Glomerular visceral epithelial cell (primary cell): ENCODE data around the gene OR6N2.

Experiments used
- DNase-seq: peaks from one replicate; pipeline ENCODE4 v3.0.0-alpha.2; 2016; ENCODE audit errors: extremely low spot score

The OR6N2 gene

DNA sequence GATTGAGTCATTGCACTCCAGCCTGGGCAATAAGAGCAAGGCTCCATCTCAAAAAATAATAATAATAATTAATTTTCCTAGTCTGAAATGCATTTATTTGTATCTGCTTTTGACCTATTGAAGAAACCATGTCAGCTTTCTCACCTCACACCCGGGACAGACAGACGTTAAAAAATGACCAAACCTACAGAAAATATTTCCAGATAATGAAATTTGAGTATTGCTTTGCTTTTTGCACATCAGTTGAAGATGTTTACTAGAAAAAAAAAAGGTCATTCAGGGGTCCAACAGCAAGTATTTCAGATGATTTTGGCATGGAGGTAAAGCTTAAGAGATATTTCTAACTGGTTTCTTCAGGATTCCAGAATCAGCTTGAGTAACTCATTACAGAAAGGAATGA lies 26.6 kb downstream of the OR6N2 start, which contains the start of gene OR6K6:
Gene OR6K6, plus strand, starts transcription at position 301 of the 400 bp plus-strand sequence. CDS start 168 bp downstream, outside the sequence.
- DNase-seq = no peak

- no peak for DNase-seq
These were observed 28.8 kb downstream of the OR6N2 start for GRCh38 chr1:158752155-158752712.

DNA sequence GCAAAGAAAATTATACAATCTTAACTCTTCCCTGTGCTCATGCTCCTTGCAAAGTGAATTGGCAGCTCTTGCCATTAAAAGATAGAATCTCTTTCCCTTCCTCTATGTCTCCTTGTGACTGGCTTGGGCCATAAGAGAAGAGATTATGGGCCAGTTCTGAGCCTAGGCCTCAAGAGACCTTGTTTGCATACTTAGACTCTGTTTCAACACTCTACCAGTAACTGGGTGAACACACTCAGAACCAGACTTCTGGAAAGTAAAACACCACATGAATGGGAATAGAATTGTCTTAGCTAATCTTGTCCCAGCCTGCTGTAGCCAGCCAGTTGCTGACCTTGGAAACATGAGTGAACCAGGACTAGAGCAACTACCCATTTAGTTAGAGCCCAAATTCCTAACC lies 45.2 kb downstream of the OR6N2 start:
- DNase-seq = no peak

DNA sequence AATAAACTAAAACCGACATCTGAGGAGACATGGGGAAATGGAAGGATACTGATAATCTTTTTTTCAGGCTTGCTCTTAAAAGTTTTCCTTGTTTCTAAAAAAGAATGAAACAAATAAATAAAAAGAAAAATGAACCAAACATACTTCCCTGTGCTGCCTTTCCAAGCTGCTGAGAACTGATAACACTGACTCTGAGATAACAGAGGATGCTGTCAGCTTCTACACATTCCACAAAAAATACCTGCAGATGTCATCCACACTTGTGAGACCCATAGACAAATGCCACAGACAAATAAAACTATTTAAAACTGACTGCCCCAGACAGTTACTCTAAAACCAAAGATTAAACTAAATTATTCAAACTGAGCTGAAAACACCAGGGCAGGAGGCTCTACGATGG lies 48.5 kb downstream of the OR6N2 start:
- DNase-seq = no peak

DNA sequence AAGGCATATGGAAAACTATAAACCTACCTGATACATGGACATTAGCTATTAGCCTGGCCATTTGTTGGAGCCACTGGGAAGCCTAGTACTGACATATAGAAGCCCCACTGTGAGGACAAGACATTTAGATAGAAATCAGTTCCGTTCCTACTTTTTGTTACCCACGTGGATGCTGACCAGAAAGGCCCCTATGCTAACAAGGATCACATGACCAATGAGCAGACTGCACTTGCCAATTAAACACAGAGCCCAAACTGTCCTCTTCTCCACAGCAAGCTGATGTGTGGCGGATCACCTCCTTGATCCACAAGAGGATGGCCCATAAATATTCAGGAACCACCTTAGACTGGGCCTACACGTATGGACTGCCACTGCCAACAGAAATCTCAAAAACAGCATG lies 49.3 kb downstream of the OR6N2 start:
- no peak for DNase-seq

DNA sequence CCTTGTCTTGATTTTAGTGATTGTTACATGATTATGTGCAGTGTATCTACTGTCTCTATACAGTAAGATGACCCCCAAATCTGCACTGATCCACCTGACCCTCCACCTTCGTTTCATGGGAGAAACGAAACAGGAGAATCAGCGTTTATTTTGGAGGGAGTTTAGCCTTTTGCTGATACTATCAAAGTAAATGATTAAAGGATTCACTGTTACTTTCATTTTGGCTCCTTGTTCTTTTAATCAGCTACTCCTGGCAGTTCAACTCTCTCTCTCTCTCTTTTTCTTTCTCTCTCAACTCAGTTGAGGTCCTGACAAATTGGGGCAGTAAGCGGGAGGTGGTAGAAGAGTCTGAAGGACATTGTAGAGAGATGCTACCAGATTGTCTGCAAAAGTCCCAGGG lies 50.6 kb downstream of the OR6N2 start:
- no peak for DNase-seq

GRCh38 chr1:158728510-158729225 lies 52.3 kb downstream of the OR6N2 start:
- no peak for DNase-seq

DNA sequence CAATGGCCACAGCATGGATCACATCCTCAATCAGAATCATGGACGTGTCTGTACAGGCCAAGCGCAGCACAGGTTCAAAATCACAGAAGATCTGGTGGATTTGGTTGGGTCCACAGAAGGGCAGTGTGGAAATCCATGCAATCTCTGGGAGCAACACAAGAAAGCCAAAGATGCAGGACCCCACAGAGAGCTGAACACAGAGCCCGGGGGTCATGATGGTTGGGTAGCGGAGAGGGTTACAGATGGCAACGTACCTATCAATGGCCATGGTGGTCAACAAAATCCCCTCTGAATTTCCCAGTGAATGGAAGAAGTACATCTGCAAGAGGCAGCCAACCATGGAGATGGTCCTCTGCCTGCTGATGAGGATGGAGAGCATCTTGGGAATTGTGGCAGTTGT lies 56.6 kb downstream of the OR6N2 start:
- DNase-seq = no peak
